Posterior cingulate gyrus (tissue), 11 donors: ENCODE results near the gene ADRA2C.

Source experiments
- DNase-seq, 10 donors: peaks; one replicate each; pipeline versions ENCODE4 v3.0.0 to v3.0.0-alpha.2; 2020 to 2021; ENCODE audit warnings: mixed read lengths in 3 of 10
- intact Hi-C: fragments of 100-400 bp; cut with DNase I; formaldehyde crosslinking; loops from one replicate; pipeline ENCODE4 v1.15.1; 2023

ADRA2C gene

DNA sequence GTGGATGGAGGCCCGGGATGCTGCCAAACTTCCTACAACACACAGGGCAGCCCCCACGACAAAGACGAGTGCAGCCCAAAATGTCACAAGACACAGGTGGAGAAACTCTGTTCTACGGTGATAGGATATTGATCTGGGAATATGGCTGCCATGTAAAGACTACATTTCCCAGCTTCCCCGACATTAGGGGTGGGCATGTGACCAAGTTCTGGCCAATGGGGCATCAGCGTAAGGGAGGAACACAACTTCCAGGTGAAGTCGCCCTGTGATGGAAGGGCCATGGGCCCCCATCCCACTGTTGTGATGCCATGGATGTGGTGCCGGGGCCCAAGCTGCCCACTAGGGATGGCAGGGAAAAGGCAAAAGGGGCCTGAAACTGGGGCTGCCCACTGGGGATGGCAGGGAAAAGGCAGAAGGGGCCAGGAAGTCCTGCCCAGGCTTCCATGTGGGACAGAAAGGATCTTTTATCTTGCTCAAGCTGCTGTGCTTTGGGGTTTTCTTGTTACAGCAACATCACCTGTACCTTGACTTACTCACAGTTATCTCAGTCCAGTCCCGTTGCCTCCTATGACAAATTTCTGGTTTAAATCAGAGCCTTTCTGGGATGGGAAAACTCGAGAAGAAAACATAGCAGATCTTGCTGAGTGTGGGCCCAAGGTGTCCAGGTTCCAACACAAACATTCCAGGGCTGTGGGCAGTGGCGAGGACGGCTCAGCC lies 9.7 kb upstream of the ADRA2C start:
- intact Hi-C loops, result no loop called here
- DNase-seq, result no peak

- no peak for DNase-seq
- intact Hi-C loops, result no loop called here
Observed at GRCh38 chr4:3759236-3759635, 6.9 kb upstream of the ADRA2C start.

DNA sequence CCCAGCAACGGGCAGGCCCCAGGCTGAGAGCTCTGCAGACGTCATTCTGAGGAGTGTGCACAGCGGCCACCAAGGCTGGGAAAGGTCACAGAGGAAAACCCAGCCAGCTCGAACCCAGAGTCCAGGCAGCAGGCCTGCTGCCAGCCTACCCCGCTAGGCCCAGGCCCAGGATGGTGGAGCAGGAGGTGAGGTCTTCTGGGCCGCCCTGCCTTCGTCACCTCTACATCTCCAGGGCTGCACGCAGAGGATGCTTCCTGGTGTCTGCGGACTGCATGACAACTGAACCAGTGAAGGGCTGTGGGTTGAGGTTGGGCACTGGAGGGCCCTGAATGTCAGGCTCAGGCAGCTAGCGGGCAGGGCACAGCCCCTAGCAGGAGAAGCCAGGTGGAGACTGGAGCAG lies 5.8 kb upstream of the ADRA2C start:
- peak in 1 of 10 donors; percentile 77 for DNase-seq
- intact Hi-C loops, result loop anchor here (10.0 kb wide), 1 partner anchor 114 kb away; no protein-coding TSS in a partner anchor

DNA sequence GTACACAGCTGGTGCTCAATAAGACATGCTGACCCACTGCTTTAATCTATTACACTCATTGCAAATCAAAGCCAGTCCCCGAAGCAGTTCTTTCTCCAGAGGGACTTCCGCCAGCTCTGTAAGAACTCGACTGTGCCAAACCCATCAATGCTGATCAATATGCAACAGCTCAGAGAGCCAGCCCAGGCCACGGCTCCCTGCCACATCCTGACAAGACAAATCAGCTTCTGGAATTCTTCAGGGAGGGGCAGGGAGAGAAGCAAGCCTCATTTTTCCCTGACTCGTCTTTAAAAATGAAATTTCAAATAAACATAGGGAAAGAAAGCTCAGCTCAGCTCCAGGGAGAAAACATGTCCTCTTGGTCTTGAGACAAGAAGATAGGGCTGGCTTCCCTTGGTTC lies 5.3 kb upstream of the ADRA2C start:
- intact Hi-C loops, result loop anchor here (10.0 kb wide), 1 partner anchor 114 kb away; no protein-coding TSS in a partner anchor
- peak in 1 of 10 donors; percentile 79 for DNase-seq

GRCh38 chr4:3762264-3762663 lies 3.9 kb upstream of the ADRA2C start:
- no peak for DNase-seq
- intact Hi-C loops, result loop anchor here (10.0 kb wide), 1 partner anchor 113 kb away; no protein-coding TSS in a partner anchor

DNA sequence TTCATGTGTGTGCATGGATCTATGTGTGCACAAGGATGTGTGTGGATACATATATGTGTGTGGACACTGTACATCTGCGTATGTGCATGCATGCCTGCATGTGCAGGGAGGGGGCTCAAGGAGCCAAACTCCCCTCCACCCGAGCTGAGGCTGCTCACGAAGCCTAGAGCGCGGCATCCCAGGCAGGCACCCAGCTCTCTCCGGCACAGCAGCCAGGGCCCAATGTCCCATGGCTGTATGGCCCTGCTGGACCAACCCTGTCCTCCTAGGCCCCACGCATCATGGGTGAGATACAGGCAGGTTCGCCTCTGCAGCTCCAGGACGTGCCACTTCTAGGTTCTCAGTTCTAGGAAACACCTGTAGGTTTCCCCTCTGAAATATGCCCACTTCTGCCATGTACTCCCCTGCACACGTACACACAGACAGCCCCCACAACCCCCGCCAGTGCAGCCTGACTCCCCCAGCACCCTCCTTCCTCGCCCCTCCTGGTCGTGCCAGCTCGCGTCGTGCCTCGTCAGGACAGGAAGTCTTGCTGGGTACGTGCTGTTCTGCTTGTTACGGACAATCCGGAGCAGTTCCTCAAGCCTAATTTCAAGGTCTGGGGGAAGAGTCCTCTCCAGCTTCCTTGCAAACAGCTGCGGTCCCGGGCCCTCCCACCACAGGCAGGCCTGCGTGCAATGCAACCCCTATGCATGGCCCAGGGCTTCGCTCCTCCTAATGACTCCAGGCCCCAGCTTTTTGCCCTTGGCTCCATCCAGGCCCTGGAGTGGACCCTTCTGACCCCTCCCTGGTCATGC lies 3.2 kb upstream of the ADRA2C start:
- intact Hi-C loops, result loop anchor here (10.0 kb wide), 1 partner anchor 112 kb away; no protein-coding TSS in a partner anchor
- peak in 1 of 10 donors; percentile 79 for DNase-seq

GRCh38 chr4:3765271-3766035 lies 732 bp upstream of the ADRA2C start:
- DNase-seq, result peak; percentile 35 to 93 (median 70)
- intact Hi-C loops, result loop anchor here (10.0 kb wide), 1 partner anchor 109 kb away; no protein-coding TSS in a partner anchor

DNA sequence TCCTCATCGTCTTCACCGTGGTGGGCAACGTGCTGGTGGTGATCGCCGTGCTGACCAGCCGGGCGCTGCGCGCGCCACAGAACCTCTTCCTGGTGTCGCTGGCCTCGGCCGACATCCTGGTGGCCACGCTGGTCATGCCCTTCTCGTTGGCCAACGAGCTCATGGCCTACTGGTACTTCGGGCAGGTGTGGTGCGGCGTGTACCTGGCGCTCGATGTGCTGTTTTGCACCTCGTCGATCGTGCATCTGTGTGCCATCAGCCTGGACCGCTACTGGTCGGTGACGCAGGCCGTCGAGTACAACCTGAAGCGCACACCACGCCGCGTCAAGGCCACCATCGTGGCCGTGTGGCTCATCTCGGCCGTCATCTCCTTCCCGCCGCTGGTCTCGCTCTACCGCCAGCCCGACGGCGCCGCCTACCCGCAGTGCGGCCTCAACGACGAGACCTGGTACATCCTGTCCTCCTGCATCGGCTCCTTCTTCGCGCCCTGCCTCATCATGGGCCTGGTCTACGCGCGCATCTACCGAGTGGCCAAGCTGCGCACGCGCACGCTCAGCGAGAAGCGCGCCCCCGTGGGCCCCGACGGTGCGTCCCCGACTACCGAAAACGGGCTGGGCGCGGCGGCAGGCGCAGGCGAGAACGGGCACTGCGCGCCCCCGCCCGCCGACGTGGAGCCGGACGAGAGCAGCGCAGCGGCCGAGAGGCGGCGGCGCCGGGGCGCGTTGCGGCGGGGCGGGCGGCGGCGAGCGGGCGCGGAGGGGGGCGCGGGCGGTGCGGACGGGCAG lies 792 bp downstream of the ADRA2C start:
- intact Hi-C loops, result loop anchor here (10.0 kb wide), 1 partner anchor 108 kb away; no protein-coding TSS in a partner anchor
- DNase-seq, result peak in 1 of 10 donors; percentile 65

DNA sequence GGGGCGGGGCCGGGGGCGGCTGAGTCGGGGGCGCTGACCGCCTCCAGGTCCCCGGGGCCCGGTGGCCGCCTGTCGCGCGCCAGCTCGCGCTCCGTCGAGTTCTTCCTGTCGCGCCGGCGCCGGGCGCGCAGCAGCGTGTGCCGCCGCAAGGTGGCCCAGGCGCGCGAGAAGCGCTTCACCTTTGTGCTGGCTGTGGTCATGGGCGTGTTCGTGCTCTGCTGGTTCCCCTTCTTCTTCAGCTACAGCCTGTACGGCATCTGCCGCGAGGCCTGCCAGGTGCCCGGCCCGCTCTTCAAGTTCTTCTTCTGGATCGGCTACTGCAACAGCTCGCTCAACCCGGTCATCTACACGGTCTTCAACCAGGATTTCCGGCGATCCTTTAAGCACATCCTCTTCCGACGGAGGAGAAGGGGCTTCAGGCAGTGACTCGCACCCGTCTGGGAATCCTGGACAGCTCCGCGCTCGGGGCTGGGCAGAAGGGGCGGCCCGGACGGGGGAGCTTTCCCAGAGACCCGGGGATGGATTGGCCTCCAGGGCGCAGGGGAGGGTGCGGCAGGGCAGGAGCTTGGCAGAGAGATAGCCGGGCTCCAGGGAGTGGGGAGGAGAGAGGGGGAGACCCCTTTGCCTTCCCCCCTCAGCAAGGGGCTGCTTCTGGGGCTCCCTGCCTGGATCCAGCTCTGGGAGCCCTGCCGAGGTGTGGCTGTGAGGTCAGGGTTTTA lies 1.5 kb downstream of the ADRA2C start:
- no peak for DNase-seq
- intact Hi-C loops, result loop anchor here (10.0 kb wide), 1 partner anchor 107 kb away; no protein-coding TSS in a partner anchor

GRCh38 chr4:3768842-3769641 lies 2.9 kb downstream of the ADRA2C start:
- DNase-seq, result no peak
- intact Hi-C loops, result loop anchor here (10.0 kb wide), 1 partner anchor 106 kb away; no protein-coding TSS in a partner anchor

- DNase-seq, result no peak
- intact Hi-C loops, result loop anchor here (10.0 kb wide), 1 partner anchor 105 kb away; no protein-coding TSS in a partner anchor
Observed at GRCh38 chr4:3769642-3770184, 3.5 kb downstream of the ADRA2C start.

GRCh38 chr4:3770323-3771163 lies 4.4 kb downstream of the ADRA2C start:
- intact Hi-C loops, result no loop called here
- peak in 1 of 10 donors; percentile 55 for DNase-seq

DNA sequence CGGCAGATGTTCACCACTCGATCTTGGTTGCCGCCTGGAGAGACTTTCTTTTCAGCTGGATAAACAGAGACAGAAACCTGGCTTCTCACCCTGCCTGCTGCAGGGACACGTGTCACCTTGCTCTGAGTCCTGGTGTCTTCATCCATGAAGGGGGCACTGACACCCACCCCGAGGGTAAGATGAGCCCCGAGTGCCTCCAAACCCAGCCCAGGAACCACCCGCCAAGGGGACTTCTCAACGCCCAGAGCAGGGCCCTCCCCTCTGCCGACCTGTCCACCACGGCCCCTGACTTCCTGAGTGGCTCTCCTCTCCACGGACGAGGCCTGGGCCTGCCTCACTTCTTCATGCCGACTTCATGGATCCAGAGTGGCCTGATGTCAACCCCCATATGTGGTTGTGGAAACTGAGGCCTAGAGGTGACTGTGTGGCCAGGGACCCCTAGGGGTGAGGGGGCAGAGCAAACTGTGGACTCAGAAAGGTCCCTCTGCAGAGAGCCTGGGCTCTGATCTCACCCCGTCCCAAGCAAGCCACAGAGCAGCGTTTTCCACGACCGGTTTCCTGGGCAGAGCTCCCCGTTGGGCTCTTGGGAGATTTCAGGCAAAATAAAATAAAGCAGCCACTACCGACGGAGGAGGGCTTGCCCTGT lies 5.1 kb downstream of the ADRA2C start:
- DNase-seq, result peak in 2 of 10 donors; percentile 59 to 73
- intact Hi-C loops, result no loop called here

- peak in 3 of 10 donors; percentile 18 to 80 (median 26) for DNase-seq
- intact Hi-C loops, result no loop called here
Observed at GRCh38 chr4:3771939-3772495, 5.8 kb downstream of the ADRA2C start.

DNA sequence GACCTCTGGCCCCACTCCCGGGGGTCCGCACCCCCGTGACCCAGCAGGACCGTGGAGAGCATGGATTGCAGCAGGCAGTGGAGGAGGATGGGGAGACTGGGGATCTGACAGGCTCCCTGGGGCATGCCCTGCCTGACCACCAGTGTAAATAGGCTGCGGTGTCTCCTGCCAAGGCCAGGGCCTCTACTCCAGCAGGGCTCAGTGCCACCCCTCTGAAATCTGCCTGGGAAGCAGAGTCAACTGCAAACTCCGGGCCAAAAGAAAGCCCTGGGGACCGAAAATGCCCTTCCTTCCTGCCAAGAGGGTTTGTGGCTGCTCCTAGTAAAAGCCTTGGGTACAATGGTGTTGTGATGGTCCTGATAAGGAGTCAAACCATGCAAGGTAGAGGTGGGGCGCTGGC lies 6.4 kb downstream of the ADRA2C start:
- intact Hi-C loops, result no loop called here
- DNase-seq, result peak in 2 of 10 donors; percentile 49

GRCh38 chr4:3773552-3774001 lies 7.4 kb downstream of the ADRA2C start:
- peak in 3 of 10 donors; percentile 40 to 88 (median 80) for DNase-seq
- intact Hi-C loops, result no loop called here
